ENCODE data around the gene MRPS17. TPM values are rescaled to one million over a fixed set of nuclear protein-coding genes. Genes with fewer than 3 reads are reported as not detected.

Gene MRPS17
- total RNA-seq, 1 donor: 6.4 TPM

DNA sequence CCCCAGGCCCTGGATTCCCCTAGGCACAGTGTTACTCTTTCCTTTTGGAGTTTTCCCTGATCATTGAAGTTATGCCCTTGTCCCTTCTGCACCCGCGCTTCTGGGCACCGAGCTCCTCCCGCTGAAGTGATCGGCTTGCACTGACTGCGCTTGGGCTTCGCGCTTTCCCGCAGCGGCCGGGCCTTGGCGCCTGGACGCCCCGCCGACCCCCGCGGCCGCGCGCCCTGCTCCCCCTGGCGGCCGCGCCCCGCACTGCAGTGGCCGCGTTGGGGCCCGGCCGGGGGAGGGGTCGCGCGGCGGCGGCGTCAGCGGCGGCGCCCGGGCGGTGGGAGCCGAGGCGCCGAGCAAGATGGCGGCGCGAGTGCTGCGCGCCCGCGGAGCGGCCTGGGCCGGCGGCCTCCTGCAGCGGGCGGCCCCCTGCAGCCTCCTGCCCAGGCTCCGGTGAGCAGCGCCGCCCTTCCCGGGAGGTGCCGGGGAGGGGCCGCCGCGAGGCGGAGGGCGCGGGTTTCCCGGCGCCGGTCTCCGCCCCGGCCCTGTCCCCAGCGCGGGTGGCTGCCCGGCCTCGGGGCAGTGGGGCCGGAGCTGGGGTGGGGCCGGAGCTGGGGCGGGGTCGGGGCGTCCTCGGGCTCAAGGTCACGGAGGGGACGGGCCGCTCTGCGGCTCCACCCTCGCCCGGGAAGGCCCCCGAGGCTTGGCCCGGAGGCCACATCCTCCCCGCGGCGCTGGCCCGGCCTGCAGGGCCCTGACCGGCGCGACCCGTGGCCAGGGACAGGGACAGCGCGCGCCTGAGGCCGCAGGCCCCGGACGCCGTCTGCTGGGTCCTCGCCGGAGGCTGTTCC, 12.8 kb downstream of the MRPS17 start, which contains the start of gene NIPSNAP2:
NIPSNAP2 (plus strand) TSS at position 325 of the 839 bp plus-strand sequence; CDS start at position 350, 25 bp downstream.
- Histone ChIP-seq H3K27me3 (ENCODE audit: insufficient read depth, low read length) (no peaks in the 10 kb centered on the region), H3K4me1 (ENCODE audit: insufficient read depth, low read length) (peaks cover 25% of the 10 kb centered on the region), H3K9me3 (ENCODE audit: low read depth, low read length) (no peaks in the 10 kb centered on the region), H3K4me3 (ENCODE audit: low read length) (peak within 1 kb of the TSS; percentile 47)

- Histone ChIP-seq H3K4me3 (ENCODE audit: low read length) (peak overlapping the region; percentile 47), H3K4me1 (ENCODE audit: insufficient read depth, low read length) (peaks cover 25% of the 10 kb centered on the region), H3K27me3 (ENCODE audit: insufficient read depth, low read length) (no peaks in the 10 kb centered on the region), H3K9me3 (ENCODE audit: low read depth, low read length) (no peaks in the 10 kb centered on the region)
Observed at GRCh38 chr7:55965100-55965470, 13.4 kb downstream of the MRPS17 start.

DNA sequence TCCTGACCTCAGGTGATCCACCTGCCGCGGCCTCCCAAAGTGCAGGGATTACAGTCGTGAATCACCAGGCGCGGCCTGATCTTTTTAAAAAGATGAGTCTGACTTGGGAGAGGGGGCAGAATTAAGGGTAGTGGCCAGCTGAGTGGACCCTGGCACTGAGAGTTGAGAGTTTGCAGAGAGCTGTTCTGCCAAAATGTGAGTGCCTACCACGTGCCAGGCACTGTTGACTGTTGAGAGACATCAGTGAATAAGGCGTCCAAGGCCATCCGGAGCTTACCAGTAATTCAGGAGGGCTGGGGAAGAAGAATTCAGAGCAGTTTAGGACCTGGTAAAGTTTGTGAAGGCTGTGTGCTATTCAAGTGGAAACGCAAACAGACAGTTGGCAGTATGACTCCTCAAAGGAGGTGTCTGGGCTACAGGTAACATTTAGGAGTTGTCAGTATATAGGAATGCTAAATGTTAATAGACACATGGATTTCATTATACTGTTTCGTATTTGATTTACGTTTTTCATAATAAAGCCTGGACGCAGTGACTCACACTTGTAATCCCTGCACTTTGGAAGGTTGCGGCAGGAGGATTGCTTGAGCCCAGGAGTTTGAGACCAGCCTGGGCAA, 14.2 kb downstream of the MRPS17 start:
- H3K4me1 ChIP-seq (ENCODE audit: insufficient read depth, low read length): peaks cover 25% of the 10 kb centered on the region
- H3K27me3 ChIP-seq (ENCODE audit: insufficient read depth, low read length): no peaks in the 10 kb centered on the region
- H3K4me3 ChIP-seq (ENCODE audit: low read length): no peak overlapping the region
- no peaks in the 10 kb centered on the region for H3K9me3 ChIP-seq (ENCODE audit: low read depth, low read length)

- Histone ChIP-seq H3K9me3 (ENCODE audit: low read depth, low read length) (no peaks in the 10 kb centered on the region), H3K27me3 (ENCODE audit: insufficient read depth, low read length) (no peaks in the 10 kb centered on the region), H3K4me1 (ENCODE audit: insufficient read depth, low read length) (peaks cover 28% of the 10 kb centered on the region), H3K4me3 (ENCODE audit: low read length) (no peak overlapping the region)
Observed at GRCh38 chr7:55966851-55967250, 15.2 kb downstream of the MRPS17 start.

DNA sequence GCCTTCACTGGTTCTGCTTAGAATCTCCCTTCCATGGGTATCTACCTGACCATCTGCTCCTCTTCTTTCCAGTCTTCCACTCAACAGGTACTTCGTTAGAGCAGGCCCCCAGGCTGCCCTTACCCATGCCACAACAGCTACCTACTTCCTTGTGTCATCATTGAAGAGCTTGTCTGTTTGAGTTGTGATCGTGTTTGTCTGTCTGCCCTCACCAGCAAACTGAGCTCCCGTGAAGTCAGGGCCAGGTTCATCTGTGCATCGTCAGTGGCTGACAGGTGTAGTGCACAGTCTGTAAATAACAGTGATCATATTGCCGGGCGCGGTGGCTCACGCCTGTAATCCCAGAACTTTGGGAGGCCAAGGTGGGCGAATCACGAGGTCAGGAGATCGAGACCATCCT, 17.7 kb downstream of the MRPS17 start:
- Histone ChIP-seq H3K4me3 (ENCODE audit: low read length) (no peak overlapping the region), H3K9me3 (ENCODE audit: low read depth, low read length) (no peaks in the 10 kb centered on the region), H3K4me1 (ENCODE audit: insufficient read depth, low read length) (peaks cover 18% of the 10 kb centered on the region), H3K27me3 (ENCODE audit: insufficient read depth, low read length) (no peaks in the 10 kb centered on the region)

DNA sequence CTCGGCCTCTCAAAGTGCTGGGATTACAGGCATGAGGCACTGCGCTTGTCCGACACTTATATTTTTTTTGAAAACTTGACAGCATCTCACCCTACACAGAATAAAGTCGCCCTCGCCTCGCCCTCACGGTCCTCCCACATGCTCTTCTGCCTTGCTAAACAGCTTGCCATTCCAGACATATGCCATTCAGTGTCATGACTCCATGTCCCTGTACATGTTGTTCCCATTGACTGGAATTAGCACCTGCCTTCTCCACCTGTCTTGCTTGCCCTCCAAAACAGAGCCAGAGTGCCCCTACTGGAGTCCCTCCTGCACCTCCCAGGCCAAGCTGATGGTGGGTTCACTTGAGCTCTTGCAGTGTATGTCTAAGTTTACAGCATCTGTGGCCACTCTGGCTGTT, 18.9 kb downstream of the MRPS17 start:
- no peak overlapping the region for H3K4me3 ChIP-seq (ENCODE audit: low read length)
- H3K9me3 ChIP-seq (ENCODE audit: low read depth, low read length): no peaks in the 10 kb centered on the region
- H3K4me1 ChIP-seq (ENCODE audit: insufficient read depth, low read length): peaks cover 10% of the 10 kb centered on the region
- H3K27me3 ChIP-seq (ENCODE audit: insufficient read depth, low read length): no peaks in the 10 kb centered on the region

DNA sequence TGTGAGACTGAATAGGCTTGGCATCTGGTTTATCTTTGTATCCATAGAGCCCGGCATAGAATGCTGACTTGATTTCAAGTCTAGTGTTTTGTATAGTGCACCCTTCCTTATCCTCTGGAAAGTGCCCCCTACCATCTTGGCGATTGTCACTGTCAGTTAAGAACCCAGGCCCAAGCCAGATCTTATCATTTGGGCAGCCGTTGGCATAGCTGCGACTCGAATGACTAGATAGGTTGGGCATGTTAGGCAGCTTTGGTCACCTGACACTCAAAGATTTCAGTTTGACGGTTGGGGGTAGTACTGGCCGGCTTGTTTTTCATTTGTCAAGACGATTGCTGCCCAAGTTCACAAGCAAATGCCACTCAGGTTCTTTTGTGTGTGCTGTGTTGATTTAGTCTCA, 19.3 kb downstream of the MRPS17 start:
- Histone ChIP-seq H3K9me3 (ENCODE audit: low read depth, low read length) (no peaks in the 10 kb centered on the region), H3K4me3 (ENCODE audit: low read length) (no peak overlapping the region), H3K27me3 (ENCODE audit: insufficient read depth, low read length) (no peaks in the 10 kb centered on the region), H3K4me1 (ENCODE audit: insufficient read depth, low read length) (peaks cover 6% of the 10 kb centered on the region)

GRCh38 chr7:55973747-55974250, 22.1 kb downstream of the MRPS17 start:
- Histone ChIP-seq H3K4me1 (ENCODE audit: insufficient read depth, low read length) (peaks cover 3% of the 10 kb centered on the region), H3K27me3 (ENCODE audit: insufficient read depth, low read length) (no peaks in the 10 kb centered on the region), H3K9me3 (ENCODE audit: low read depth, low read length) (no peaks in the 10 kb centered on the region), H3K4me3 (ENCODE audit: low read length) (no peak overlapping the region)

GRCh38 chr7:55975988-55976633, 24.4 kb downstream of the MRPS17 start:
- no peaks in the 10 kb centered on the region for H3K27me3 ChIP-seq (ENCODE audit: insufficient read depth, low read length)
- peaks cover 3% of the 10 kb centered on the region for H3K4me1 ChIP-seq (ENCODE audit: insufficient read depth, low read length)
- H3K9me3 ChIP-seq (ENCODE audit: low read depth, low read length): no peaks in the 10 kb centered on the region
- no peak overlapping the region for H3K4me3 ChIP-seq (ENCODE audit: low read length)

DNA sequence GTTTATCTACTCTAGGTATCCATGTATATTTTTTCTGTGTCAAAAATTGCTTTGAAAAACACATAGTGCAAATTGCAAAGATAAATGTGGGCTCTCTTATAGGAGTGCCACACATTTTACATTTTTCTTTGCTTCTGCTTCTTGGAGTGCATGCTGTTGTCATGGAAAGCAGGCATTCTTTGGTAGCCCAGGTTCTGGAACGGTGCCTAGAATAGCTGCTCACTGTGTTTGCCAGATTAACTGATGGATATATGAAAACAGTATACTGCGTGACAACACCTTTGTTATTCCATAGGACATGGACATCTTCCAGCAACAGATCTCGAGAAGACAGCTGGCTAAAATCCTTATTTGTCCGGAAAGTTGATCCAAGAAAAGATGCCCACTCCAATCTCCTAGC, 26.2 kb downstream of the MRPS17 start:
- Histone ChIP-seq H3K4me3 (ENCODE audit: low read length) (no peak overlapping the region), H3K9me3 (ENCODE audit: low read depth, low read length) (no peaks in the 10 kb centered on the region), H3K4me1 (ENCODE audit: insufficient read depth, low read length) (no peaks in the 10 kb centered on the region), H3K27me3 (ENCODE audit: insufficient read depth, low read length) (no peaks in the 10 kb centered on the region)

DNA sequence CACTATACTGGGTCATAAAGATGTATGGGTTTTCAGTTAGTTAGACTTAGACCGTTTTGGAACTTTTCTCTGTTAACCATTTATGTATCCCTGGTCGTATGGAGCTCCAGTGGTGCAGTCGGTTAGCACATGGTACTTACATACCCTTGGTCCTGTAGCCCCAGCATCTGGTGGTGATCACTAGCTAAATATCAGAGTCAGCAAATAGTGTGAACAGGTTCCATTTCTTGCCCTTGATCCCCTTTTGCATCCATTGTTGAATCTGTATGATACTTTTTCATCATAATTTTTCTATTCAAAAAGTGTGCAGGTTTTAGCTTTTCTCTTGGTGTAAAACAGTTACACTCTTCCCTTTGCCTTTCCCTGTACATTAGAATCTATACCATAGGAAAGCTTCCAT, 28.6 kb downstream of the MRPS17 start:
- Histone ChIP-seq H3K4me3 (ENCODE audit: low read length) (no peak overlapping the region), H3K27me3 (ENCODE audit: insufficient read depth, low read length) (no peaks in the 10 kb centered on the region), H3K9me3 (ENCODE audit: low read depth, low read length) (no peaks in the 10 kb centered on the region), H3K4me1 (ENCODE audit: insufficient read depth, low read length) (no peaks in the 10 kb centered on the region)

GRCh38 chr7:55983537-55983936, 31.9 kb downstream of the MRPS17 start:
- Histone ChIP-seq H3K4me1 (ENCODE audit: insufficient read depth, low read length) (no peaks in the 10 kb centered on the region), H3K4me3 (ENCODE audit: low read length) (no peak overlapping the region), H3K9me3 (ENCODE audit: low read depth, low read length) (no peaks in the 10 kb centered on the region), H3K27me3 (ENCODE audit: insufficient read depth, low read length) (no peaks in the 10 kb centered on the region)

DNA sequence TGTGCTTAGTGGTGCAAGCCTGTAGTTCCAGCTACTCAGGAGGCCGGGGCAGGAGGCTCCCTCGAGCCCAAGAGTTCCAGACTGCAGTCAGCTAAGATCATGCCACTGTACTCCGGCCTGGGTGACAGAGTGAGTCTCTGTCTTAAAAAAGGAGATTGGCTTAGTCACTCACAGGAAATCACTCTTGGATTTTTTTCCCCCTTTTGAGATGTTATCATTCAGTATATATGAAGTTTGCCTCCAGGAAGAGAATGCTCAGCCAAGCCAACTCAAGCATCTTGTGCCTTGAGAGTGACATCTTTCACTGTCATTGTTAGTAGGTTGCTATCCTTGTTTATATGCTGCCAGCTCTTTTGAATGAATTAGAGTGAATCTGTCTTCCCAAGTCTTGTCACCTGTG, 40.7 kb downstream of the MRPS17 start:
- Histone ChIP-seq H3K27me3 (ENCODE audit: insufficient read depth, low read length) (no peaks in the 10 kb centered on the region), H3K4me1 (ENCODE audit: insufficient read depth, low read length) (no peaks in the 10 kb centered on the region), H3K9me3 (ENCODE audit: low read depth, low read length) (no peaks in the 10 kb centered on the region), H3K4me3 (ENCODE audit: low read length) (no peak overlapping the region)

DNA sequence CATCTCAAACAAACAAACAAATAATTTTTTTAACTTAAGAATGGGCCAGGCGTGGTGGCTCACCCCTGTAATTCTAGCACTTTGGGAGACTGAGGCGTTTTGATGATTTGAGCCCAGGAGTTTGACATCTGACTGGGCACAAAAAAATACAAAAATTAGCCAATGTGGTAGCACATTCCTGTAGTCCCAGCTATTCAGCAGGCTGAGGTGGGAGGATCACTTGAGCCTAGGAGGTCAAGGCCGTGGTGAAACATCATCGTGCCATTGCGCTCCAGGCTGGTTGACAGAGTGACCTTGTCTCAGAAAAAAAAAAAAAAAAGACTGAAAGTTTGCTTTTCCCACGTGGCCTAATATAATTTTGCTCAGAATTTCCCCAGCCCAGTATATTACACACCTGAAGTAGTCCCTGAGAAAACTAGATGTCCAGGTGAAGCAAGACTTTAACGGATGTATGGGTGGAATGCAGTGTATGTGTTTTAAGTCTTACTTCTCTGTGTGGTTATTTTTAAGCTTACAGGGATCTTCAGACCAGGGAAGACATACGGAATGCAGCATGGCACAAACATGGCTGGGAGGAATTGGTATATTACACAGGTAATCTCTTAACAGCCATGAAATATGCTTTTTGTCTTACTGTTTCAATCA, 45.3 kb downstream of the MRPS17 start:
- Histone ChIP-seq H3K4me1 (ENCODE audit: insufficient read depth, low read length) (no peaks in the 10 kb centered on the region), H3K4me3 (ENCODE audit: low read length) (no peak overlapping the region), H3K27me3 (ENCODE audit: insufficient read depth, low read length) (no peaks in the 10 kb centered on the region), H3K9me3 (ENCODE audit: low read depth, low read length) (no peaks in the 10 kb centered on the region)

DNA sequence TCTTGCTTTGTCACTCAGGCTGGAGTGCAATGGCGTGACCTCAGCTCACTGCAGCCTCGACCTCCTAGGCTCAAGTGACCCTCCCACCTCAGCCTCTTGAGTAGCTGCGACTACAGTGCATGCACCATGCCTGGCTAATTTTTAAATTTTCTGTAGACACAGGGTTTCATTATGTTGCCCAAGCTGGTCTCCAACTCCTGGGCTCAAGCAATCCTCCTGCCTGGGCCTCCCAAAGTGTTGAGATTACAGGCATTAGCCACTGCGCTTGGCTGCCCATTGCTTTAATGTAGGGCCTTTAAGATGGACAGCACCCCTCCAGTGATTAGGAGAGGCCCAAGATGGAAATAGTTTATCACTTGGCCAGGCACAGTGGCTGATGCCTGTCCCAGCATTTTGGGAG, 52.1 kb downstream of the MRPS17 start:
- no peak overlapping the region for H3K4me3 ChIP-seq (ENCODE audit: low read length)
- H3K4me1 ChIP-seq (ENCODE audit: insufficient read depth, low read length): no peaks in the 10 kb centered on the region
- no peaks in the 10 kb centered on the region for H3K9me3 ChIP-seq (ENCODE audit: low read depth, low read length)
- no peaks in the 10 kb centered on the region for H3K27me3 ChIP-seq (ENCODE audit: insufficient read depth, low read length)
